HEK293 (cell line): ENCODE data around the gene LUC7L.

Experiments
- HIC1 ChIP-seq: fragments of 450-650 bp; formaldehyde crosslinking; IDR thresholded peaks from 2 replicates; pipeline ENCODE4 v1.5.1; 2016; ENCODE audit warnings: missing biosample characterization, missing genetic modification characterization
- KLF1 ChIP-seq: fragments of 450-650 bp; formaldehyde crosslinking; IDR thresholded peaks from 2 replicates; pipeline ENCODE4 v1.5.1; 2016; ENCODE audit warnings: missing biosample characterization, missing genetic modification characterization
- KLF17 ChIP-seq: fragments of 450-650 bp; formaldehyde crosslinking; IDR thresholded peaks from 2 replicates; pipeline ENCODE4 v1.5.1; 2016; ENCODE audit warnings: missing biosample characterization, missing genetic modification characterization
- KLF8 ChIP-seq: fragments of 450-650 bp; formaldehyde crosslinking; IDR thresholded peaks from 2 replicates; pipeline ENCODE4 v1.5.1; 2016; ENCODE audit warnings: missing biosample characterization, missing genetic modification characterization
- PATZ1 ChIP-seq: fragments of 450-650 bp; formaldehyde crosslinking; IDR thresholded peaks from 2 replicates; pipeline ENCODE4 v1.5.1; 2016; ENCODE audit warnings: missing biosample characterization, missing genetic modification characterization
- SCRT2 ChIP-seq: fragments of 450-650 bp; formaldehyde crosslinking; IDR thresholded peaks from 2 replicates; pipeline ENCODE4 v1.5.1; 2016; ENCODE audit warnings: missing biosample characterization, missing genetic modification characterization
- SP3 ChIP-seq: fragments of 450-650 bp; formaldehyde crosslinking; IDR thresholded peaks from 2 replicates; pipeline ENCODE4 v1.5.1; 2016; ENCODE audit warnings: missing biosample characterization, missing genetic modification characterization
- ZBTB17 ChIP-seq: fragments of 450-650 bp; formaldehyde crosslinking; IDR thresholded peaks from 2 replicates; pipeline ENCODE4 v1.5.1; 2016; ENCODE audit warnings: missing biosample characterization, missing genetic modification characterization
- ZBTB20 ChIP-seq: fragments of 450-650 bp; formaldehyde crosslinking; IDR thresholded peaks from 2 replicates; pipeline ENCODE4 v1.5.1; 2016; ENCODE audit warnings: missing biosample characterization, missing genetic modification characterization
- ZBTB26 ChIP-seq: fragments of 450-650 bp; formaldehyde crosslinking; optimal IDR thresholded peaks from 2 replicates; pipeline ENCODE3; 2016; ENCODE audit warnings: missing biosample characterization, mild to moderate bottlenecking, missing genetic modification characterization
- ZBTB48 ChIP-seq: fragments of 450-650 bp; formaldehyde crosslinking; IDR thresholded peaks from 2 replicates; pipeline ENCODE4 v1.5.1; 2016; ENCODE audit warnings: missing biosample characterization, missing genetic modification characterization
- ZFP69B ChIP-seq: fragments of 450-650 bp; formaldehyde crosslinking; IDR thresholded peaks from 2 replicates; pipeline ENCODE4 v1.5.1; 2016; ENCODE audit warnings: missing biosample characterization, missing genetic modification characterization
- ZNF138 ChIP-seq: fragments of 450-650 bp; formaldehyde crosslinking; IDR thresholded peaks from 2 replicates; pipeline ENCODE4 v1.5.1; 2016; ENCODE audit warnings: missing biosample characterization, missing genetic modification characterization, borderline replicate concordance
- ZNF23 ChIP-seq: fragments of 450-650 bp; formaldehyde crosslinking; IDR thresholded peaks from 2 replicates; pipeline ENCODE4 v1.5.1; 2016; ENCODE audit warnings: missing biosample characterization, missing genetic modification characterization, borderline replicate concordance
- ZNF248 ChIP-seq: fragments of 450-650 bp; formaldehyde crosslinking; IDR thresholded peaks from 2 replicates; pipeline ENCODE4 v1.5.1; 2017; ENCODE audit warnings: missing biosample characterization, missing genetic modification characterization
- ZNF341 ChIP-seq: fragments of 450-650 bp; formaldehyde crosslinking; IDR thresholded peaks from 2 replicates; pipeline ENCODE4; 2016; ENCODE audit warnings: low read depth, missing biosample characterization, missing genetic modification characterization
- ZNF37A ChIP-seq: fragments of 450-650 bp; IDR thresholded peaks from 2 replicates; pipeline ENCODE4 v1.5.1; 2018; ENCODE audit warnings: missing biosample characterization, missing genetic modification characterization
- ZNF394 ChIP-seq: fragments of 450-650 bp; formaldehyde crosslinking; IDR thresholded peaks from 2 replicates; pipeline ENCODE4 v1.5.1; 2016; ENCODE audit warnings: missing biosample characterization, missing genetic modification characterization, mild to moderate bottlenecking, moderate library complexity, borderline replicate concordance
- ZNF510 ChIP-seq: fragments of 450-650 bp; formaldehyde crosslinking; IDR thresholded peaks from 2 replicates; pipeline ENCODE4 v1.5.1; 2018; ENCODE audit warnings: mild to moderate bottlenecking, missing genetic modification characterization, missing biosample characterization; ENCODE audit not compliant: insufficient replicate concordance
- ZNF529 ChIP-seq: fragments of 450-650 bp; formaldehyde crosslinking; IDR thresholded peaks from 2 replicates; pipeline ENCODE4 v1.5.1; 2017; ENCODE audit warnings: missing genetic modification characterization, missing biosample characterization; ENCODE audit not compliant: insufficient replicate concordance
- ZNF530 ChIP-seq: fragments of 450-650 bp; formaldehyde crosslinking; IDR thresholded peaks from 2 replicates; pipeline ENCODE4 v1.5.1; 2016; ENCODE audit warnings: low read depth, missing biosample characterization, missing genetic modification characterization
- ZNF624 ChIP-seq: fragments of 450-650 bp; formaldehyde crosslinking; IDR thresholded peaks from 2 replicates; pipeline ENCODE4 v1.5.1; 2017; ENCODE audit warnings: missing biosample characterization, missing genetic modification characterization
- ZNF629 ChIP-seq: fragments of 450-650 bp; formaldehyde crosslinking; IDR thresholded peaks from 2 replicates; pipeline ENCODE4 v1.5.1; 2017; ENCODE audit warnings: missing biosample characterization, missing genetic modification characterization
- ZNF664 ChIP-seq: fragments of 450-650 bp; formaldehyde crosslinking; IDR thresholded peaks from 2 replicates; pipeline ENCODE4 v1.5.1; 2016; ENCODE audit warnings: missing biosample characterization, missing genetic modification characterization
- ZNF677 ChIP-seq: fragments of 450-650 bp; IDR thresholded peaks from 2 replicates; pipeline ENCODE4 v1.5.0; 2018; ENCODE audit warnings: missing biosample characterization, mild to moderate bottlenecking, missing genetic modification characterization, moderate library complexity
- ZNF76 ChIP-seq: fragments of 450-650 bp; formaldehyde crosslinking; IDR thresholded peaks from 2 replicates; pipeline ENCODE4; 2016; ENCODE audit warnings: low read depth, missing biosample characterization, missing genetic modification characterization, borderline replicate concordance
- ZNF830 ChIP-seq: fragments of 450-650 bp; IDR thresholded peaks from 2 replicates; pipeline ENCODE4 v1.5.0; 2018; ENCODE audit warnings: missing biosample characterization, missing genetic modification characterization, low read depth, mild to moderate bottlenecking, moderate library complexity
- ZSCAN5A ChIP-seq: fragments of 450-650 bp; formaldehyde crosslinking; IDR thresholded peaks from 2 replicates; pipeline ENCODE4 v1.5.1; 2016; ENCODE audit warnings: missing biosample characterization, missing genetic modification characterization
- ZXDB ChIP-seq: fragments of 450-650 bp; formaldehyde crosslinking; IDR thresholded peaks from 2 replicates; pipeline ENCODE4 v1.5.1; 2016; ENCODE audit warnings: missing biosample characterization, missing genetic modification characterization
- TF ChIP-seq, protein P1 (sequence below): fragments of 450-650 bp; formaldehyde crosslinking; IDR thresholded peaks from 2 replicates; pipeline ENCODE4 v1.5.1; 2016; ENCODE audit warnings: missing biosample characterization, missing genetic modification characterization

Gene LUC7L

GRCh38 chr16:180681-181564 is 48.3 kb downstream of the LUC7L start (continued):
- TF ChIP-seq HIC1 (tag by site-specific recombination), result peak; percentile 91
- TF ChIP-seq ZNF830 (tag by site-specific recombination), result no peak
- TF ChIP-seq ZNF37A (tag by site-specific recombination), result no peak
- peak; percentile 89 for TF ChIP-seq PATZ1 (tag by site-specific recombination)
- peak; percentile 96 for TF ChIP-seq ZFP69B (tag by site-specific recombination)
- TF ChIP-seq ZBTB17 (tag by site-specific recombination), result peak; percentile 77
- peak; percentile 91 for TF ChIP-seq ZBTB26 (tag by site-specific recombination)
- TF ChIP-seq SCRT2 (tag by site-specific recombination), result peak; percentile 67
- no peak for TF ChIP-seq ZNF629 (tag by site-specific recombination)
- peak; percentile 83; the same call in 1 of the 2 replicates for TF ChIP-seq KLF8
- TF ChIP-seq ZNF341 (tag by site-specific recombination), result peak; percentile 55
- peak; percentile 64 for TF ChIP-seq KLF1 (tag by site-specific recombination)
- peak; percentile 73; the same call in 1 of the 2 replicates for TF ChIP-seq ZSCAN5A
- no peak for TF ChIP-seq ZNF624 (tag by site-specific recombination)
- TF ChIP-seq ZNF23 (tag by site-specific recombination), result no peak
- peak; percentile 25; the same call in 1 of the 2 replicates for TF ChIP-seq ZNF530 (tag by site-specific recombination)
- TF ChIP-seq ZBTB20 (tag by site-specific recombination), result peak; percentile 52
- peak; percentile 58; the same call in 1 of the 2 replicates for TF ChIP-seq ZNF394 (tag by site-specific recombination)
- peak; percentile 24; the same call in 1 of the 2 replicates for TF ChIP-seq ZNF76 (tag by site-specific recombination)
- TF ChIP-seq KLF17, result peak; percentile 67; the same call in 1 of the 2 replicates
- TF ChIP-seq ZNF664, result no peak
- no peak for TF ChIP-seq ZNF677
- TF ChIP-seq ZXDB (tag by site-specific recombination), result peak; percentile 62; the same call in 1 of the 2 replicates
- TF ChIP-seq ZNF529 (tag by site-specific recombination), result no peak
- TF ChIP-seq ZNF248, result no peak
- TF ChIP-seq SP3, result no peak; the same call in none of the 2 replicates
- no peak; the same call in 1 of the 2 replicates for TF ChIP-seq ZBTB48 (tag by site-specific recombination)
- TF ChIP-seq, protein P1, sequence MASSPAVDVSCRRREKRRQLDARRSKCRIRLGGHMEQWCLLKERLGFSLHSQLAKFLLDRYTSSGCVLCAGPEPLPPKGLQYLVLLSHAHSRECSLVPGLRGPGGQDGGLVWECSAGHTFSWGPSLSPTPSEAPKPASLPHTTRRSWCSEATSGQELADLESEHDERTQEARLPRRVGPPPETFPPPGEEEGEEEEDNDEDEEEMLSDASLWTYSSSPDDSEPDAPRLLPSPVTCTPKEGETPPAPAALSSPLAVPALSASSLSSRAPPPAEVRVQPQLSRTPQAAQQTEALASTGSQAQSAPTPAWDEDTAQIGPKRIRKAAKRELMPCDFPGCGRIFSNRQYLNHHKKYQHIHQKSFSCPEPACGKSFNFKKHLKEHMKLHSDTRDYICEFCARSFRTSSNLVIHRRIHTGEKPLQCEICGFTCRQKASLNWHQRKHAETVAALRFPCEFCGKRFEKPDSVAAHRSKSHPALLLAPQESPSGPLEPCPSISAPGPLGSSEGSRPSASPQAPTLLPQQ, result peak; percentile 98
- no peak for TF ChIP-seq ZNF510
- no peak for TF ChIP-seq ZNF138
